HepG2 (cell line): ENCODE measurements around the gene TRAPPC3. TPM values are rescaled to one million over a fixed set of nuclear protein-coding genes. Genes with fewer than 3 reads are reported as not detected.
A peak's percentile ranks its signal among the peaks of the same experiment; 100 is the strongest.

ENCODE experiments used
- CREM ChIP-seq, 2 experiments: sonication (generic) in 1 of 2; formaldehyde crosslinking in 1 of 2; IDR thresholded peaks; 2 replicates each; pipeline versions ENCODE4 v1.4.0 to v1.6.1; 2016 to 2020; ENCODE audit warnings: antibody characterized with exemption in 1 of 2, mild to moderate bottlenecking in 1 of 2, missing genetic modification reagents in 1 of 2
- ESRRA ChIP-seq: sonication (generic); formaldehyde crosslinking; IDR thresholded peaks from 2 replicates; pipeline ENCODE4 v1.5.1; 2020; ENCODE audit warnings: mild to moderate bottlenecking, low read depth, missing genetic modification reagents
- ETV6 ChIP-seq: sonication (generic); formaldehyde crosslinking; conservative IDR thresholded peaks from 2 replicates; pipeline ENCODE4 v1.4.0; 2020; ENCODE audit warnings: missing genetic modification reagents
- FOXA3 ChIP-seq: IDR thresholded peaks from 2 replicates; pipeline ENCODE4 v1.6.1; 2016; ENCODE audit warnings: missing genetic modification reagents, missing compliant biosample characterization
- HHEX ChIP-seq: IDR thresholded peaks from 2 replicates; pipeline ENCODE4 v1.6.1; 2016; ENCODE audit warnings: control low read depth
- HNRNPLL ChIP-seq: fragments of 200-400 bp; formaldehyde crosslinking; IDR thresholded peaks from 2 replicates; pipeline ENCODE4 v1.6.1; 2017; ENCODE audit warnings: mild to moderate bottlenecking, low read depth, low read length; ENCODE audit not compliant: poor library complexity, severe bottlenecking
- HOMEZ ChIP-seq: IDR thresholded peaks from 2 replicates; pipeline ENCODE4 v1.6.1; 2016; ENCODE audit warnings: low read depth
- PAX8 ChIP-seq: sonication (generic); formaldehyde crosslinking; IDR thresholded peaks from 2 replicates; pipeline ENCODE4 v1.8.0; 2022; ENCODE audit warnings: mild to moderate bottlenecking, missing genetic modification reagents, borderline replicate concordance
- PLRG1 ChIP-seq: fragments of 450-650 bp; conservative IDR thresholded peaks from 2 replicates; pipeline ENCODE4 v1.6.1; 2016
- POGK ChIP-seq: sonication (generic); formaldehyde crosslinking; conservative IDR thresholded peaks from 2 replicates; pipeline ENCODE4 v1.8.0; 2022; ENCODE audit warnings: mild to moderate bottlenecking, moderate library complexity, missing genetic modification reagents
- PREB ChIP-seq: sonication (generic); formaldehyde crosslinking; IDR thresholded peaks from 2 replicates; pipeline ENCODE4 v1.4.0; 2020; ENCODE audit warnings: missing genetic modification reagents
- RFX3 ChIP-seq: IDR thresholded peaks from 2 replicates; pipeline ENCODE4 v1.6.1; 2016; ENCODE audit warnings: missing biosample characterization, missing genetic modification reagents
- SP140L ChIP-seq: sonication (generic); formaldehyde crosslinking; IDR thresholded peaks from 2 replicates; pipeline ENCODE4 v1.4.0; 2020; ENCODE audit warnings: missing genetic modification reagents, borderline replicate concordance
- THAP8 ChIP-seq: sonication (generic); formaldehyde crosslinking; IDR thresholded peaks from 2 replicates; pipeline ENCODE4 v1.5.1; 2020; ENCODE audit warnings: missing genetic modification reagents, mild to moderate bottlenecking, borderline replicate concordance
- TRIM24 ChIP-seq: sonication (generic); formaldehyde crosslinking; IDR thresholded peaks from 2 replicates; pipeline ENCODE4 v1.8.0; 2022; ENCODE audit warnings: mild to moderate bottlenecking, missing genetic modification reagents
- ZMAT5 ChIP-seq: sonication (generic); formaldehyde crosslinking; IDR thresholded peaks from 2 replicates; pipeline ENCODE4 v1.5.0; 2020; ENCODE audit warnings: mild to moderate bottlenecking, low read depth, missing genetic modification reagents, borderline replicate concordance
- ZMYM4 ChIP-seq: sonication (generic); formaldehyde crosslinking; IDR thresholded peaks from 2 replicates; pipeline ENCODE4 v1.8.1; 2023; ENCODE audit warnings: mild to moderate bottlenecking, missing genetic modification reagents
- ZNF17 ChIP-seq: sonication (generic); formaldehyde crosslinking; IDR thresholded peaks from 2 replicates; pipeline ENCODE4 v1.5.0; 2020; ENCODE audit warnings: mild to moderate bottlenecking, missing genetic modification reagents
- ZNF44 ChIP-seq: sonication (generic); formaldehyde crosslinking; IDR thresholded peaks from 2 replicates; pipeline ENCODE4 v1.5.1; 2020; ENCODE audit warnings: mild to moderate bottlenecking, missing genetic modification reagents
- ZNF550 ChIP-seq: sonication (generic); formaldehyde crosslinking; IDR thresholded peaks from 2 replicates; pipeline ENCODE4 v1.4.0; 2020; ENCODE audit warnings: mild to moderate bottlenecking, missing genetic modification reagents, borderline replicate concordance
- ZNF558 ChIP-seq: sonication (generic); formaldehyde crosslinking; IDR thresholded peaks from 2 replicates; pipeline ENCODE4 v1.9.0; 2022; ENCODE audit warnings: mild to moderate bottlenecking, missing genetic modification reagents, borderline replicate concordance
- ZNF607 ChIP-seq: sonication (generic); formaldehyde crosslinking; IDR thresholded peaks from 2 replicates; pipeline ENCODE4 v1.5.1; 2020; ENCODE audit warnings: missing genetic modification reagents, mild to moderate bottlenecking, borderline replicate concordance
- ZNF775 ChIP-seq: sonication (generic); formaldehyde crosslinking; IDR thresholded peaks from 2 replicates; pipeline ENCODE4 v1.4.0; 2020; ENCODE audit warnings: missing genetic modification reagents, mild to moderate bottlenecking, moderate library complexity, borderline replicate concordance
- ZNF839 ChIP-seq: sonication (generic); formaldehyde crosslinking; IDR thresholded peaks from 2 replicates; pipeline ENCODE4 v1.4.0; 2020; ENCODE audit warnings: missing genetic modification reagents, mild to moderate bottlenecking, borderline replicate concordance
- polyA plus RNA-seq, 8 experiments: library from polyadenylated mRNA; depleted of rRNA in 3 of 8; stranded (reverse) in 7 of 8; unstranded in 1 of 8; fragments of >200 nt; fragmentation: Illumina TruSeq in 4 of 8; extraction: Trizol in 4 of 8; gene quantifications; 2 replicates each; pipeline versions ENCODE4 v1.2.1 to v1.2.3, GENCODE V29; 2011 to 2016; ENCODE audit warnings: low read depth in 4 of 8, missing spikeins in 1 of 8, mixed read lengths in 1 of 8; ENCODE audit not compliant: insufficient read depth in 1 of 8
- total RNA-seq, 5 experiments: library from RNA; depleted of rRNA; stranded (reverse); fragments of >200 nt; fragmentation: Illumina TruSeq; extraction: Trizol; gene quantifications; 2 replicates each; pipeline ENCODE4 v1.2.3, GENCODE V29; 2016; ENCODE audit warnings: low read depth in 1 of 5

The TRAPPC3 gene
- total and polyA plus RNA-seq, 2 of the 13 experiments (the other 11 are each of a cell fraction or from before 2014, with no cell fraction given): 53.7 to 62.4 TPM

GRCh38 chr1:36187800-36188593, 38.7 kb upstream of the TRAPPC3 start (continued):
- peak; percentile 37; the same call in 1 of the 2 replicates for TF ChIP-seq ZMYM4 (CRISPR knock-in tag)
- no peak for TF ChIP-seq PAX8
- no peak for TF ChIP-seq SP140L (CRISPR knock-in tag)
- TF ChIP-seq ZNF607: no peak
- TF ChIP-seq PLRG1: no peak
- TF ChIP-seq PREB (CRISPR knock-in tag): no peak
- no peak for TF ChIP-seq ZNF775
- TF ChIP-seq ZNF839 (CRISPR knock-in tag): 0 out of 2 replicates have a peak, but pooled peaks have one; percentile 63
- peak; percentile 94 for TF ChIP-seq POGK (CRISPR knock-in tag)
- no peak for TF ChIP-seq HHEX (CRISPR knock-in tag)
- TF ChIP-seq RFX3 (CRISPR knock-in tag): no peak
- TF ChIP-seq ZNF558 (CRISPR knock-in tag): no peak
- no peak for TF ChIP-seq CREM (IDR thresholded peaks at IDR 0.05)
- TF ChIP-seq CREM (CRISPR knock-in tag; IDR thresholded peaks at IDR 0.05): no peak
- TF ChIP-seq ETV6 (CRISPR knock-in tag): no peak
- TF ChIP-seq ZNF550: 0 out of 2 replicates have a peak, but pooled peaks have one; percentile 78
- no peak for TF ChIP-seq HNRNPLL
- TF ChIP-seq HOMEZ (CRISPR knock-in tag): no peak
- TF ChIP-seq ZNF44 (CRISPR knock-in tag): no peak
- no peak for TF ChIP-seq ESRRA (CRISPR knock-in tag)
- no peak for TF ChIP-seq ZMAT5 (CRISPR knock-in tag)
- no peak for TF ChIP-seq TRIM24
- no peak for TF ChIP-seq THAP8 (CRISPR knock-in tag)
- TF ChIP-seq FOXA3 (CRISPR knock-in tag): no peak
- TF ChIP-seq ZNF17 (CRISPR knock-in tag): no peak
